GM08714 (cell line): ENCODE data around the gene SLC25A22.

Experiments
- H3K4me3 ChIP-seq: fragments of 200-500 bp; sonication (Bioruptor generic); 2 replicates; pipeline ENCODE4 v1.5.1; 2014; ENCODE audit warnings: mild to moderate bottlenecking, low read length, inconsistent platforms
- ZNF274 ChIP-seq: IDR thresholded peaks from 2 replicates; pipeline ENCODE4 v1.6.1; 2012; ENCODE audit warnings: mild to moderate bottlenecking, low read depth, low read length

SLC25A22 gene

DNA sequence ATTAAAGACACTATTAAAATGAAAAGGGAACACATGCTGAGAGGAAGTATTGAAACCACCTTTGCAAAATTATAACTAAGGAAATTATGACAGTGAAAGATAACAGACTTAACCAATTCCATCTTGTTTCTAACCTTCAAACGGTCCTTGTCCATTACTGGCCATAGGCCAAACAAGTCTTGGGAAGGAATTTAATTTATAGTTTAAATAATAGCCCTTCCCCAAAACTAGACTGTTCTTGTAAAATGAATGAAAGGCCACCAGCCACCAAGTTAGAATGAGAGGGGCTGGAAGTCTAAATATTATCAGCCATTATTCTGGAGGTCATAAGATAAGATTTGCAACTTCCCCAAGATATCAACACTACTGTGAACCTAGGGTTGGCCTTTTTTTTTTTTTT is 52.7 kb downstream of the SLC25A22 start:
- H3K4me3 ChIP-seq = no peak overlapping the region
- no peak for TF ChIP-seq ZNF274

GRCh38 chr11:742571-743201 is 55.4 kb downstream of the SLC25A22 start:
- no peak overlapping the region for H3K4me3 ChIP-seq
- TF ChIP-seq ZNF274 = no peak

GRCh38 chr11:742156-742546 is 55.9 kb downstream of the SLC25A22 start:
- no peak overlapping the region for H3K4me3 ChIP-seq
- no peak for TF ChIP-seq ZNF274
